CD4-positive, alpha-beta T cell treated with Interleukin-10 for 1 hour (primary cell): ENCODE results near the gene ANGPTL8.

Experiments used
- DNase-seq: peaks from one replicate; pipeline ENCODE4 v3.0.0-alpha.2; 2020

ANGPTL8 gene

GRCh38 chr19:11264452-11265176 lies 25.2 kb downstream of the ANGPTL8 start:
- DNase-seq = no peak

DNA sequence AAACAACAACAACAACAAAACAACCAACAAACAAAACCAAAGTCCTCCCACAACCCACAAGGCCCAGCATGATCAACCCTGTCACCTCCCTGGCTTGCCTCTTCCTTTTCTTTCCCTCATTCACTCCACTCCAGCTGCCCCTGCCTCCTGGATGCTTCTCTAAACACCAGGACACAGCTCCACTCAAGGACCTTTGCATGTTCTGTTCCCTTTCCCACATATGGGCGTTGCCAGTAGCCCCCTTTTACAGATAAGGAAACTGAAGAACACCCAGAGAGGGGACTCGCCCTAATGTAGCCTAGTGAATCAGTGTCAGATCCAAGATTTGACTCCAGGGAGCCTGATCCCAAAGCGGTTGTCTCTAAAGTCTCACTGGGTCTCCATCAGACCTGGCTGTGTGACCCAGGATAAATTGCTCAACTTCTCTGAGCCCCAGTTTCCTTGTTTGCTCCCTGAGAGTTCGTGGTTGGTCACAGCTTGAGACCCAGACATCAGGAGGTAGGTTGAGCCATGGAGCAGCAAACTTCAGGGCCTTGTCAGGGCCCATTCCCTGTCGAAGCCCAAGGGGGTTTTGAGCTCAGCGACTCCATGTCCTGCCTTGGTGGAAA lies 25.9 kb downstream of the ANGPTL8 start:
- DNase-seq = no peak

GRCh38 chr19:11265785-11266236 lies 26.4 kb downstream of the ANGPTL8 start:
- no peak for DNase-seq

GRCh38 chr19:11267316-11268085 lies 28.1 kb downstream of the ANGPTL8 start:
- no peak for DNase-seq

DNA sequence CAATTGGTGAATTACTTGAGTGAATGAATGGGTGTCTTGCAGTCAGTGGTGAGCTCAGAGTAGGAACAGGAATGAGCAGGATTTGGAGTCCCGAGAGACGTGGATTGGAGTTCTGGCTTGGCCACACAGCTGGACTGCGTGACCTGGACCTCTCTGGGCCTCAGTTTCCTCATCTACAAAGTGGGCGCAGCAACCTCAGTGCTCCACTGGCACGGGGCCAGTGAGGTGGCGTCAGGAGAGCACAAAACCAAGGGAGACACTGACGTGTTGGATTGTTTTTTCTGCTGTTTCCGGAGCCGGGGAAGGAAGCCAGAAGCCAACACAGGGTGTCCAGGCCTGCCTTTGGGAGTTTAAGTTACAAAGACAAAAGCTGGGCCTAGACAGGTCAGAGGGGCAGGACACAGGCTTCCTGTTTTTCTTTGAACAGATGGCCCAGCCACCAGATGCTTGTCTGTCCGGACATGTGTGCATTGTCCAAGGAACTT lies 29.4 kb downstream of the ANGPTL8 start:
- DNase-seq = no peak

- no peak for DNase-seq
These were observed 30.0 kb downstream of the ANGPTL8 start for GRCh38 chr19:11269408-11269807.

DNA sequence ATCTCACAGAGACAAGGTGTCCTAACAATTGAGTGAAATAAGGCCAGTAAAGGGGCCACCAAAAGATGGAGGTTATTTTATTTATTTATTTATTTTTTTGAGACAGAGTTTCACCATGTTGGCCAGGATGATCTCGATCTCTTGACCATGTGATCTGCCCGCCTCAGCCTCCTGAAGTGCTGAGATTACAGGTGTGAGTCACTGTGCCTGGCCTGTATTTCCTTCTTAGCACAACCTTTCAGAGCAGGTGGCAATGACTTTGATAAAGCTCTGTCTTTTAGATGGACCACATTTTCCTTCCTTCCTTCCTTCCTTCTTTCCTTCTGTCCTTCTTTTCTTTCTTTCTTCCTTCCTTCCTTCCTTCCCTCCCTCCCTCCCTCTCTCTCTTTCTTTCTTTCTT lies 33.9 kb downstream of the ANGPTL8 start:
- no peak for DNase-seq

GRCh38 chr19:11273989-11274388 lies 34.6 kb downstream of the ANGPTL8 start:
- DNase-seq = no peak

DNA sequence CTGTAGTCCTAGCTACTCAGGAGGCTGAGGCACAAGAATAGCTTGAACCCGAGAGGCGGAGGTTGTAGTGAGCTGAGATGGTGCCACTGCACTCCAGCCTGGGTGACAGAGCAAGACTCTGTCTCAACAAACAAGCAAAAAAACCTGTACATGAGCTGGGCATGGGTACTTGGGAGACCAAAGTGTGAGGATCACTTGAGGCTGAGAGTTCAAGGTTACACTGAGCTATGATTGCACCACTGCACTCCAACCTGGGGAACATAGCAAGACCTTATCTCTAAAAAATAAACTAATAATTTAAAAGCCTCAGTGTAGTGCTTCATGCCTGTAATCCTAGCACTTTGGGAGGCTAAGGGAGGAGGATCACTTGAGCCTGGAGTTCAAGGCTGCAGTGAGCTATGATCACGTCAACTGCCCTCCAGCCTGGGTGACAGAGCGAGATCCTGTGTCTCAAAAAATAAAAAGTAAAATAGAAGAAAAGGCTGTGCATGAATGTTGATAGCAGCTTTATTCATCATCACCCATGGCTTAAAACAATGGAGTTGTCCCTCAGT lies 35.2 kb downstream of the ANGPTL8 start:
- no peak for DNase-seq

DNA sequence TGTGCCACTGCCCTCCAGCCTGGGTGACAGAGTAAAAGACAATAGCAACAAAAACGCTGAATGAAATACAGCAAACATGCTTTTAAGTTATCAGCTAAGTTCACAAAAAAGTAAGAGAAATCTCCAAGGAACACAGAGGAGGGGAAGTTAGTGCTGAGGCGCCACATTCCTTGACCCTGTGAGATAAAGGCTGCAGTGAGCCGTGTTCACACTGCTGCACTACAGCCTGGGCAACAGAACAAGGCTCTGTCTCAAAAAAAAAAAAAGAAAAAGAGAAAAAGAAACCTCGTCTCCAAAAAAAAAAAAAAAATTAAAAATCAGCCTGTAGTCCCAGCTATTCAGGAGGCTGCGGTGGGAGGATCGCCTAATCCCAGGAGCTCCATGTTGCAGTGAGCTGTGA lies 39.3 kb downstream of the ANGPTL8 start:
- DNase-seq = no peak

DNA sequence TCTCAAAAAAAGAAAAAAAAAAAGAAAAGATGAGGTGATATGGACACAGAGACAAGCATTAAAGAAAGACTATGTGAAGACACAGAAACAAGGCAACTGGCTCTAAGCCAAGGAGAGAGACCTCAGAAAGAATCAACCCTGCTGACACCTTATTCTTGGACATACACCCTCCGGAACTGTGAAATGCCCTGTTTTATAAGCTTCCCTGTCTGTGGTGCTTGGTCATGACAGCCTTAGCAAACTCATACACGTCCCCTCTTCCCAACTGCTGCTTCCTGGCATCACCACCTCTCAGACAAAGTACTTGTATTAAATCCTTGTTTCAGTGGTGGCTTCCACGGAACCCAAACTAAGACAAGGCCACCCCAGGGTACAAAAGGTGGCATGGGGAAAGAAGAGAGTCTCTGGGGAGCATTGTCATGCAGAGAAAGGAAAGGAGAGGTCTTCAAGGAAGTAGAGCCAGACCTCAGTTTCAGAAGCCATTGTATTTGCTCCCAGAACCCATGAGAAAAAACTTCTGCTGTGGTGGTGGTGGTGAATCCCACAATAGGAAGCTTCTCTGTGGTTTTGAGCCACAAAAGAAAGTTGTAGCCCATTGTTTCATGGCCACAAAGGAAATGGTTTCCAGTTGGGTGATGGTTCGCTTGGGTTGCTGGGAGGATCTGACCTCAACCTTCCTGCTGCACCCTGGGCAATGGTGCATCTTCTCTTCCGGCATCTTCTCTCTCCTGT lies 40.3 kb downstream of the ANGPTL8 start:
- DNase-seq = peak; percentile 74

GRCh38 chr19:11281356-11282049 lies 42.1 kb downstream of the ANGPTL8 start:
- DNase-seq = no peak

DNA sequence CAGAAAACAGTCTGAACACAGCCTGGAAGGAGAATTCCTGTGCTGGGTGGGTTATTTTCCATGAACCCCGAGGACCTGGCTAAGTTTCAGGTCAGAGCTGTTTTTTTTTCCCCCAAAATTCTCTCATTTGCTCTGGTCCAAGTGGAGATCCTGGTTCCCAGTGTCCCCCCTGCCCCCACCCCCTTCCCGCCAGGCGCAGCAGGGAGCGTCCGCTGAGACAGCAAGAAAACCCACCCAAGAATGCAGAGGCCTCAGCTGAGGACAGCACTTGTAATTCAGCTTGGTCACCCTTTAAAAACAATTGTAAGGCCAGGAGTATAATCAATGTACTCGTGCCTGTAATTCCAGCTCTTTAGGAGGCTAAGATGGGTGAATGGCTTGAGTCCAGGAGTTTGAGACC lies 45.1 kb downstream of the ANGPTL8 start:
- no peak for DNase-seq

- DNase-seq = no peak
These were observed 47.0 kb downstream of the ANGPTL8 start for GRCh38 chr19:11286312-11286974.

DNA sequence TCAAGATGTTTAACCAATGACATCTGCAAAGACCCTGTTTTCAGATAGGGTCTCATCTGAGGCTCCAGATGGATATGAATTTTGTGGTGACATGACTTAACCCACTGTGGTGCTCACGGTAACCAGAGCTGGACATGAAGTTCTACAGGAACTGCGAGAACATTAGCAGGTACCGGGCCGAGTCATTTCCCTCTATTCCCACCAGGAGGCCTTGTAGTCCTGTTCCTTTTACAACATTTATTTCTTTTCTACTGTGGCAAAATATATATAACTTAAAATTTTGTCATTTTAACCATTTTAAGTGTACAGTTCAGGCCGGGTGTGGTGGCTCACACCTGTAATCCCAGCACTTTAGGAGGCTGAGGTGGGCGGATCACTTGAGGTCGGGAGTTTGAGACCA lies 48.9 kb downstream of the ANGPTL8 start:
- no peak for DNase-seq

- no peak for DNase-seq
These were observed 50.8 kb downstream of the ANGPTL8 start for GRCh38 chr19:11290256-11290655.

DNA sequence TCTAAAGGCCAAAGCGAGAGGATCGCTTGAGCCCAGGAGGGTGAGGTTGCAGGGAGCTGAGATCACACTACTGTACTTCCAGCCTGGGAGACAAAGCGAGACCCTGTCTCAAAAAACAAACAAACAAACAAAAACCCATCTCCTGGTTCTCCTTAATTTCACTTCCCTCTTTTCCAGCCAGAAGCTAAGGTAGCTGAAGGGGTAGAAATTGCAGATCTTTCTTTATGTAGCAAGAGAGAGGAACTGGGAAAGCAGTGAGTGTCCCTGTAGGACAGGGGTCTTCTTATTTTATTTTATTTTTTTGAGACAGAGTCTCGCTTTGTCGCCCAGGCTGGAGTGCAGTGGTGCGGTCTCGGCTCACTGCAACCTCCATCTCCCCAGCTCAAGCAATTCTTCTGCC lies 52.0 kb downstream of the ANGPTL8 start:
- DNase-seq = no peak
